Uterus (tissue), 4 donors: ENCODE data around the gene PAIP2. TPM values are rescaled to one million over a fixed set of nuclear protein-coding genes. Genes with fewer than 3 reads are reported as not detected.

ENCODE experiments used
- DNase-seq, 2 donors: peaks; one replicate each; pipeline ENCODE4 v3.0.0-alpha.2; 2019 to 2020
- H3K27ac ChIP-seq, 2 donors: fragments of 200-600 bp; sonication (generic); 1 replicate in 1 of 2; 2 replicates in 1 of 2; pipeline ENCODE4 v1.5.1; 2016 to 2018
- H3K27me3 ChIP-seq, 2 donors: fragments of 200-600 bp; sonication (generic); one replicate each; pipeline ENCODE4 v1.5.1; 2018 to 2019; ENCODE audit warnings: control low read depth in 1 of 2
- H3K36me3 ChIP-seq, 2 donors: fragments of 200-600 bp; sonication (generic); one replicate each; pipeline ENCODE4 v1.5.1; 2019; ENCODE audit warnings: control low read depth in 1 of 2
- H3K4me1 ChIP-seq, 2 donors: fragments of 200-600 bp; sonication (generic); one replicate each; pipeline ENCODE4 v1.5.1; 2018 to 2019; ENCODE audit warnings: control low read depth in 1 of 2
- H3K4me3 ChIP-seq, 2 donors: fragments of 200-600 bp; sonication (generic); 1 replicate in 1 of 2; 2 replicates in 1 of 2; pipeline ENCODE4 v1.5.1; 2018 to 2019; ENCODE audit warnings: mild to moderate bottlenecking in 1 of 2
- H3K9me3 ChIP-seq, 2 donors: fragments of 200-600 bp; sonication (generic); one replicate each; pipeline ENCODE4 v1.5.1; 2019; ENCODE audit warnings: control low read depth in 1 of 2
- CTCF ChIP-seq, 4 experiments: fragments of 200-600 bp in 2 of 4; fragments of 450-650 bp in 2 of 4; sonication (generic) in 2 of 4; IDR thresholded peaks; one replicate each; pipeline ENCODE4 v1.5.1; 2016 to 2019; ENCODE audit warnings: antibody characterized with exemption in 4 of 4, mild to moderate bottlenecking in 2 of 4, moderate library complexity in 1 of 4
- POLR2A ChIP-seq, 2 donors: fragments of 450-650 bp; IDR thresholded peaks; one replicate each; pipeline ENCODE4 v1.6.1; 2016; ENCODE audit warnings: antibody characterized with exemption in 2 of 2, mild to moderate bottlenecking in 1 of 2, moderate library complexity in 1 of 2
- intact Hi-C: fragments of 100-400 bp; cut with DNase I; formaldehyde crosslinking; loops from one replicate; pipeline ENCODE4 v1.15.1; 2023; ENCODE audit warnings: low total_unique reads
- total RNA-seq, 4 donors: library from RNA; depleted of rRNA in 3 of 4; stranded (reverse); fragments of >200 nt in 3 of 4; gene quantifications; one replicate each; pipeline versions ENCODE4 v1.1.0 to v1.2.4, GENCODE V29; 2014 to 2023
- donor health status: DM: yes; HTN: yes; CAD: no.

PAIP2 gene
- total RNA-seq, 4 donors from 2014 or later: 43.5 to 144 (median 87.7) TPM

- DNase-seq: no peak
- H3K4me1 ChIP-seq: peaks cover 0 to 7% of the 10 kb centered on the region in 2 donors
- H3K27me3 ChIP-seq: peaks cover 9% of the 10 kb centered on the region in 2 donors
- H3K4me3 ChIP-seq: no peak overlapping the region
- H3K27ac ChIP-seq: no peak overlapping the region
- no peaks in the 10 kb centered on the region for H3K9me3 ChIP-seq
- no peaks in the 10 kb centered on the region for H3K36me3 ChIP-seq
- no peak for TF ChIP-seq POLR2A (IDR thresholded peaks at IDR 0.05)
- no peak for TF ChIP-seq CTCF (IDR thresholded peaks at IDR 0.05)
- intact Hi-C loops: no loop called here
Measured at GRCh38 chr5:139395844-139396640, 54.4 kb downstream of the PAIP2 start.

- Histone ChIP-seq H3K4me3 (no peak overlapping the region), H3K4me1 (peaks cover 0 to 7% of the 10 kb centered on the region in 2 donors), H3K36me3 (no peaks in the 10 kb centered on the region), H3K9me3 (no peaks in the 10 kb centered on the region), H3K27ac (no peak overlapping the region), H3K27me3 (peaks cover 9% of the 10 kb centered on the region in 2 donors)
- DNase-seq: no peak
- TF ChIP-seq POLR2A (IDR thresholded peaks at IDR 0.05) (no peak), CTCF (IDR thresholded peaks at IDR 0.05) (no peak)
- intact Hi-C loops: no loop called here
Measured at GRCh38 chr5:139396691-139397090, 55.0 kb downstream of the PAIP2 start.

GRCh38 chr5:139397921-139398320 lies 56.3 kb downstream of the PAIP2 start:
- DNase-seq: no peak
- peaks cover 9% of the 10 kb centered on the region in 2 donors for H3K27me3 ChIP-seq
- no peak for TF ChIP-seq POLR2A (IDR thresholded peaks at IDR 0.05)
- no peak for TF ChIP-seq CTCF (IDR thresholded peaks at IDR 0.05)
- no peak overlapping the region for H3K27ac ChIP-seq
- H3K4me1 ChIP-seq: peaks cover 2 to 7% of the 10 kb centered on the region in 2 donors
- no peaks in the 10 kb centered on the region for H3K36me3 ChIP-seq
- intact Hi-C loops: no loop called here
- no peak overlapping the region for H3K4me3 ChIP-seq
- H3K9me3 ChIP-seq: no peaks in the 10 kb centered on the region

GRCh38 chr5:139399501-139400121 lies 58.0 kb downstream of the PAIP2 start:
- intact Hi-C loops: no loop called here
- H3K9me3 ChIP-seq: no peaks in the 10 kb centered on the region
- H3K36me3 ChIP-seq: no peaks in the 10 kb centered on the region
- peaks cover 0 to under 1% of the 10 kb centered on the region in 2 donors for H3K27me3 ChIP-seq
- H3K4me3 ChIP-seq: no peak overlapping the region
- no peak for TF ChIP-seq POLR2A (IDR thresholded peaks at IDR 0.05)
- no peak for TF ChIP-seq CTCF (IDR thresholded peaks at IDR 0.05)
- no peak for DNase-seq
- no peak overlapping the region for H3K27ac ChIP-seq
- H3K4me1 ChIP-seq: peaks cover 0 to 3% of the 10 kb centered on the region in 2 donors

- DNase-seq: no peak
- H3K4me3 ChIP-seq: no peak overlapping the region
- no peaks in the 10 kb centered on the region for H3K9me3 ChIP-seq
- H3K27ac ChIP-seq: no peak overlapping the region
- H3K4me1 ChIP-seq: peaks cover 0 to 3% of the 10 kb centered on the region in 2 donors
- TF ChIP-seq CTCF (IDR thresholded peaks at IDR 0.05) (no peak), POLR2A (IDR thresholded peaks at IDR 0.05) (no peak)
- no peaks in the 10 kb centered on the region for H3K36me3 ChIP-seq
- no peaks in the 10 kb centered on the region for H3K27me3 ChIP-seq
- intact Hi-C loops: no loop called here
Measured at GRCh38 chr5:139401546-139401945, 59.9 kb downstream of the PAIP2 start.
